ENCODE results near the gene SRRM2.
"Not testable (repeated sequence)": the region's sequence is repeated elsewhere in the genome, so short reads cannot be mapped to it uniquely, and the experiment has no call there.

SRRM2 gene

GRCh38 chr16:2721634-2722173, 30.7 kb upstream of the SRRM2 start:
- not testable (repeated sequence) for H3K4me1 Mint-ChIP-seq
- H3K4me3 Mint-ChIP-seq: peak overlapping the region; percentile 48
- H3K27me3 Mint-ChIP-seq: peaks cover 25% of the 10 kb centered on the region

GRCh38 chr16:2724088-2724676, 28.3 kb upstream of the SRRM2 start:
- Mint-ChIP-seq H3K36me3 (no peaks in the 10 kb centered on the region), H3K9me3 (no peaks in the 10 kb centered on the region), H3K4me1 (no peaks in the 10 kb centered on the region), H3K4me3 (no peak overlapping the region), H3K27ac (no peak overlapping the region), H3K27me3 (peaks cover 25% of the 10 kb centered on the region)
- no peak for ATAC-seq

More at GRCh38 chr16:2721634-2722173, 30.7 kb upstream of the SRRM2 start:
- not testable (repeated sequence) for ATAC-seq, H3K9me3 Mint-ChIP-seq, H3K36me3 Mint-ChIP-seq
- peak overlapping the region; percentile 89 for H3K27ac Mint-ChIP-seq

GRCh38 chr16:2724816-2725348, 27.6 kb upstream of the SRRM2 start:
- H3K9me3 Mint-ChIP-seq: no peaks in the 10 kb centered on the region
- no peak overlapping the region for H3K27ac Mint-ChIP-seq
- H3K4me3 Mint-ChIP-seq: no peak overlapping the region
- H3K27me3 Mint-ChIP-seq: peaks cover 25% of the 10 kb centered on the region
- no peak for ATAC-seq
- H3K36me3 Mint-ChIP-seq: no peaks in the 10 kb centered on the region
- H3K4me1 Mint-ChIP-seq: no peaks in the 10 kb centered on the region

- Mint-ChIP-seq H3K9me3 (no peaks in the 10 kb centered on the region), H3K27ac (no peak overlapping the region), H3K36me3 (no peaks in the 10 kb centered on the region), H3K4me1 (no peaks in the 10 kb centered on the region), H3K4me3 (no peak overlapping the region), H3K27me3 (peaks cover 25% of the 10 kb centered on the region)
- no peak for ATAC-seq
Measured at GRCh38 chr16:2726923-2727322, 25.5 kb upstream of the SRRM2 start.

- Mint-ChIP-seq H3K4me3 (no peak overlapping the region), H3K27ac (no peak overlapping the region), H3K4me1 (no peaks in the 10 kb centered on the region), H3K9me3 (no peaks in the 10 kb centered on the region), H3K36me3 (no peaks in the 10 kb centered on the region), H3K27me3 (peaks cover 22% of the 10 kb centered on the region)
- ATAC-seq: no peak
Measured at GRCh38 chr16:2728034-2728433, 24.4 kb upstream of the SRRM2 start.

DNA sequence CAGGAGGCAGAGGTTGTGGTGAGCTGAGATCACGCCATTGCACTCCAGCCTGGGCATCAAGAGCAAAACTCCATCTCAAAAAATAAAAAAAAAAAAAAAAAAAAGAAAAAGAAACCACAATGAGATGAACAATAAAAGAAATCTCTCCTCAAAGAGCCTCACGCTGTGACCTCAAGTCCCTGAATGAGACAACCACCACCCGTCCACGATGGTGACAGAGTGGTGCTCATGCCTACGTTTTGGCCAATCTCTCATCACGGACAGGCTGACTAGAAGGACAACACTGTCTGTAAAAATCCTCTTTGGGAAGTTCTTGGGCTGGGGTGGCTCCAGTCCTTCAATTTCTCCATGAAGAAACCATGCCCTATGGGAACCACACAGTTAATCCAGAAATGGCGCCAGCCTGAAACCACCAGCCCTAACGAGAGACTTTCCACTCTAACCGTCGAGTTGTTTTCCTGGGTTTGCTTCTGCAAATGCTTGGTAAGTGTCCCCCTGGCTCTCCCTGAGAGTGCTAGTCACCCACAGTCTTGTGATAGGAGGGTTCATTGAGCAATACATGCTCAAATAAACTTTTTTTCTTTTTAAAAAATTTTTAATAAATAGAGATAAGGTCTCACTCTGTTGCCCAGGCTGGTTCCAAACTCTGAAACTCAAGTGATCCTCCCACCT, 17.5 kb upstream of the SRRM2 start:
- peaks cover 27% of the 10 kb centered on the region for H3K27me3 Mint-ChIP-seq
- H3K4me3 Mint-ChIP-seq: no peak overlapping the region
- ATAC-seq: no peak
- no peaks in the 10 kb centered on the region for H3K4me1 Mint-ChIP-seq
- no peaks in the 10 kb centered on the region for H3K36me3 Mint-ChIP-seq
- H3K27ac Mint-ChIP-seq: no peak overlapping the region
- no peaks in the 10 kb centered on the region for H3K9me3 Mint-ChIP-seq

GRCh38 chr16:2736476-2737237, 15.8 kb upstream of the SRRM2 start:
- ATAC-seq: no peak
- Mint-ChIP-seq H3K27me3 (peaks cover 40% of the 10 kb centered on the region), H3K4me1 (no peaks in the 10 kb centered on the region), H3K4me3 (no peak overlapping the region), H3K9me3 (no peaks in the 10 kb centered on the region), H3K27ac (no peak overlapping the region), H3K36me3 (no peaks in the 10 kb centered on the region)

GRCh38 chr16:2737238-2737605, 15.2 kb upstream of the SRRM2 start:
- Mint-ChIP-seq H3K4me1 (no peaks in the 10 kb centered on the region), H3K27ac (no peak overlapping the region), H3K36me3 (no peaks in the 10 kb centered on the region), H3K27me3 (peaks cover 40% of the 10 kb centered on the region), H3K4me3 (no peak overlapping the region), H3K9me3 (no peaks in the 10 kb centered on the region)
- ATAC-seq: no peak

- no peak overlapping the region for H3K4me3 Mint-ChIP-seq
- H3K9me3 Mint-ChIP-seq: no peaks in the 10 kb centered on the region
- no peaks in the 10 kb centered on the region for H3K36me3 Mint-ChIP-seq
- H3K27me3 Mint-ChIP-seq: peaks cover 40% of the 10 kb centered on the region
- H3K4me1 Mint-ChIP-seq: no peaks in the 10 kb centered on the region
- no peak for ATAC-seq
- no peak overlapping the region for H3K27ac Mint-ChIP-seq
Measured at GRCh38 chr16:2737895-2738418, 14.5 kb upstream of the SRRM2 start.

DNA sequence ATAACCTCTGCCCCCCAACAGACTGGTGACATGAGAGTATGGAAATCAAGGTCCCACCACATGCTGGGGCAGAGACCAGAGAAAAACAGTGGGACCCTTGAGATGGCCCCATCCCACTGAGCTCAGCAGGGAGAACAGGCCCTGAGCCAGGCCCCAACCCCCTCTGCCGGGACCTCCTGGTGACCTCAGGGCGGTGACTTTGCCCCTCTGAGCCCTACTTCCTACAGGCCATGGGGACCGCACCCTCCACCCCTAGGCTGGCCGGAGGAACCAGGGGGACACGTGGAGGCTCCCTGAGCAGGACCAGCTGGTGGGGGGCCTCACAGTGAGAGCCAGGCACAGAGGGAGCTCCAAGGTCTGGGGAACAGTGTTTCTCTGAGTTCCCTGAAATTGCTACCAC, 13.8 kb upstream of the SRRM2 start:
- Mint-ChIP-seq H3K4me3 (no peak overlapping the region), H3K36me3 (no peaks in the 10 kb centered on the region), H3K27me3 (peaks cover 40% of the 10 kb centered on the region), H3K4me1 (no peaks in the 10 kb centered on the region), H3K9me3 (no peaks in the 10 kb centered on the region), H3K27ac (no peak overlapping the region)
- no peak for ATAC-seq

DNA sequence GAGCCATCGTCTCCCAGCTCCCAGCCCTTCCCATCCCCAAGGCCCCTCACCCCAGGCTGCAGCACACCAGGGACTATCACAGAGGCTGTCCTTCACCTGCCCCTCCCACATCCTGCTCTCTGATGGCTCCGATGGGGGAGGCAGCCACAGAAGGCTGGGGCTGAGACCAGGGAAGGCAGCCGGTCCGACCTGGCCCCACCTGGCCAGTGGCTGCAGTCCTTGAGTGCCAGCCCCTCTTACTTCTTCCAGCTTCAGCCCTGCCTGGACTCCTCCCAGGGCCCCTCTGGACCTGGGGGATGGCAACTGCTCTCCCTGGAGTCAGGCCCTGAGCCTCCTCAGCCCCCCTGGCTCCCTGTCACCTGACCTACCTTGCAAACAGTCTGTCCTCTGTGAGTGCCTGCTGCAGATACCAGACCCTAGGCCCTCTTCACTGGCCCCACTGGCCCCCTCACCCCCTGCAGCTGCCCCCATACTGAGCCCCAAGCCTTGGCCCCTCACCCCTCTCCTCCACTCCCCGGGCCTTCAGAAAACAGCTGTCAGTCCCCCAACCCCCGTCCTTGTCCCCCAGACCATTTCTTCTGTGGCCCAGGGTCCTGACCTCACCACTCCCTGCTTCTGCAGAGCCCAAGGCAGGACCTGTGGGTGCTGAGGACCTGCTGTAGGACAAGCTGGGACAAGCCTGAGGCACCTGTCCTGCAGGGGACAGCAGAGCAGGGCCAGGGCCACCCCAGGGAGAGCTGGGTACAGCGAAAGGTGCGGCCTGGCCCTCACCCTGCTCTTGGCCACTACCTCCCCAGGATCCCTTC, 12.6 kb upstream of the SRRM2 start:
- Mint-ChIP-seq H3K4me3 (no peak overlapping the region), H3K36me3 (no peaks in the 10 kb centered on the region), H3K9me3 (no peaks in the 10 kb centered on the region), H3K27me3 (peaks cover 40% of the 10 kb centered on the region), H3K4me1 (no peaks in the 10 kb centered on the region), H3K27ac (no peak overlapping the region)
- ATAC-seq: no peak

- no peak overlapping the region for H3K27ac Mint-ChIP-seq
- ATAC-seq: no peak
- no peaks in the 10 kb centered on the region for H3K9me3 Mint-ChIP-seq
- no peak overlapping the region for H3K4me3 Mint-ChIP-seq
- H3K4me1 Mint-ChIP-seq: no peaks in the 10 kb centered on the region
- H3K27me3 Mint-ChIP-seq: peaks cover 40% of the 10 kb centered on the region
- H3K36me3 Mint-ChIP-seq: no peaks in the 10 kb centered on the region
Measured at GRCh38 chr16:2740476-2740875, 12.0 kb upstream of the SRRM2 start.

- H3K9me3 Mint-ChIP-seq: no peaks in the 10 kb centered on the region
- peaks cover 38% of the 10 kb centered on the region for H3K27me3 Mint-ChIP-seq
- no peaks in the 10 kb centered on the region for H3K4me1 Mint-ChIP-seq
- H3K36me3 Mint-ChIP-seq: no peaks in the 10 kb centered on the region
- no peak overlapping the region for H3K4me3 Mint-ChIP-seq
- ATAC-seq: no peak
- H3K27ac Mint-ChIP-seq: no peak overlapping the region
Measured at GRCh38 chr16:2741168-2741567, 11.3 kb upstream of the SRRM2 start.

DNA sequence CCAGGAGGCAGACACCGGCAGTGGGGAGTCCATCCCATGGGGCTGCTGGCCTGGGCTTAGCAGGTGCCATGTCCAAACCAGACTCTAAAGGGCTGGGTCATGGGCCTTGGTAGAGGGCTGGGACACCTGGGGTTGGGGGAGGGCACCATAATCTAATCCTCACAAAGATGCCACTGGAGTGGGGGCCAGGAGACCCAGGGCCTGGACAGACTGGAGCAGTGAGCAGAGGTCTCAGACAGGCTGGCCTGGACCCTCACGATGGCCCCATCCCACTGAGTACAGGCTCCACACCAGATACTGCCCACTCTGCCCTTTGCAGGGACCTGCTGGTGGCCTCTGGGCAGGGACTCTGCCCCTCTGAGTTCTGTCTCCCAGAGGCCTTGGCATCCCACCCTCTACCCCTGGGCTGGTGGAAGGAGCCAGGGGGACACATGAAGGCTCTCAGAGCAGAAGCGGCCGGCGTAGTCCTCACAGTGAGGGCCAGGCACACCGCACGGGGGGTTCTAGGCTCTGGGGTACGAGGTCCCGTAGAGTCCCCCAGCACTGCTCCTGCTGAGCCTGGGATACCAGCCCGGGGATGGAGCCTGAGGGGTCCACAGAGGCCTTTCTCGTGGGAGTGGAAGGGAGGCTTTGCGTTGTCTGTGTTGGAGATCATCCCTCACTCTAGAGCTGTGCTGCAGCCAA, 10.0 kb upstream of the SRRM2 start:
- Mint-ChIP-seq H3K36me3 (no peaks in the 10 kb centered on the region), H3K4me1 (no peaks in the 10 kb centered on the region), H3K27me3 (peaks cover 25% of the 10 kb centered on the region), H3K4me3 (no peak overlapping the region), H3K9me3 (no peaks in the 10 kb centered on the region), H3K27ac (no peak overlapping the region)
- ATAC-seq: no peak
